ENCODE measurements around the gene ADCY4.

The ADCY4 gene

GRCh38 chr14:24293525-24293924 lies 41.3 kb downstream of the ADCY4 start:
- no peak for DNase-seq

GRCh38 chr14:24292118-24292807 lies 42.6 kb downstream of the ADCY4 start:
- no peak for DNase-seq

- no peak for DNase-seq
Measured at GRCh38 chr14:24291446-24292117, 43.3 kb downstream of the ADCY4 start.

- DNase-seq = no peak
Measured at GRCh38 chr14:24290746-24291145, 44.1 kb downstream of the ADCY4 start.

- no peak for DNase-seq
Measured at GRCh38 chr14:24289649-24290280, 45.1 kb downstream of the ADCY4 start.

- DNase-seq = no peak
Measured at GRCh38 chr14:24286996-24287395, 47.9 kb downstream of the ADCY4 start.

GRCh38 chr14:24285351-24285750 lies 49.5 kb downstream of the ADCY4 start:
- DNase-seq = no peak

- no peak for DNase-seq
Measured at GRCh38 chr14:24284501-24285035, 50.3 kb downstream of the ADCY4 start.

- no peak for DNase-seq
Measured at GRCh38 chr14:24283796-24284460, 50.9 kb downstream of the ADCY4 start.

- no peak for DNase-seq
Measured at GRCh38 chr14:24282736-24283135, 52.1 kb downstream of the ADCY4 start.

GRCh38 chr14:24281636-24282035 lies 53.2 kb downstream of the ADCY4 start:
- no peak for DNase-seq

- no peak for DNase-seq
Measured at GRCh38 chr14:24280797-24281460, 53.9 kb downstream of the ADCY4 start.

GRCh38 chr14:24279301-24280186 lies 55.3 kb downstream of the ADCY4 start:
- peak; percentile 5 for DNase-seq

- DNase-seq = no peak
Measured at GRCh38 chr14:24278424-24278823, 56.4 kb downstream of the ADCY4 start.

GRCh38 chr14:24277606-24278321 lies 57.1 kb downstream of the ADCY4 start:
- no peak for DNase-seq

GRCh38 chr14:24277071-24277470 lies 57.8 kb downstream of the ADCY4 start:
- DNase-seq = no peak

- no peak for DNase-seq
Measured at GRCh38 chr14:24274101-24274543, 60.7 kb downstream of the ADCY4 start.

- DNase-seq = no peak
Measured at GRCh38 chr14:24273422-24273998, 61.4 kb downstream of the ADCY4 start.

- DNase-seq = no peak
Measured at GRCh38 chr14:24272467-24272866, 62.4 kb downstream of the ADCY4 start.

- no peak for DNase-seq
Measured at GRCh38 chr14:24271834-24272263, 63.0 kb downstream of the ADCY4 start.

All from NCI-H1105 treated with DMSO at 0.1 percent for 48 hours (cell line).